Measurements from ENCODE around the gene DLG2. TPM values are rescaled to one million over a fixed set of nuclear protein-coding genes. Genes with fewer than 3 reads are reported as not detected.
"Not testable (repeated sequence)": the region's sequence is repeated elsewhere in the genome, so short reads cannot be mapped to it uniquely, and the experiment has no call there.

DLG2 gene
- total RNA-seq, 1 donor from 2014 or later = 7.2 TPM

DNA sequence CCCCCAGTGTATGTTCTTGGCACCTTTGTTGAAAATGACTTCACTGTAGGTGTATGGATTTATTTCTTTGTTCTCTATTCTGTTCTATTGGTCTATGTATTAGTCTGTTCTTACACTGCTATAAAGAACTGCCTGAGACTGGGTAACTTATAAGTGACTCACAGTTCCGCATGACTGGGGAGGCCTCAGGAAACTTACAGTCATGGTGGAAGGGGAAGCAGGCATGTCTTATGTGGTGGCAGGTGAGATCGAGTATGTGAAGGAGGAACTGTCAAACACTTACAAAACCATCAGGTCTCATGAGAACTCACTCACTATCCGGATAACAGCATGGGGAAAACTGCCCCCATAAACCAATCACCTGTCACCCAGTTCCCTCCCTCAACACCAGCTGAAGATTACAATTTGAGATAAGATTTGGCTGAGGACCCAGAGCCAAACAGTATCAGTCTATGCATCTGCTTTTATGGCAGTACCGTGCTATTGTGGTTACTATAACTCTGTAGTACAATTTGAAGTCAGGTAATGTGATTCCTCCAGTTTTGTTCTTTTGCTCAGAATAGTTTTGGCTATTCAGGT is 836.2 kb downstream of the DLG2 start:
- ATAC-seq = no peak
- Histone ChIP-seq H3K36me3 (no peaks in the 10 kb centered on the region), H3K4me3 (no peak overlapping the region), H3K4me1 (no peaks in the 10 kb centered on the region), H3K9me3 (no peaks in the 10 kb centered on the region), H3K27me3 (ENCODE audit: low read depth) (no peaks in the 10 kb centered on the region), H3K27ac (no peak overlapping the region)
- no peak for DNase-seq
- TF ChIP-seq CTCF (IDR thresholded peaks at IDR 0.05) = no peak
- intact Hi-C loops (cut with DNase I) = no loop called here

GRCh38 chr11:84788220-84788619 is 838.9 kb downstream of the DLG2 start:
- no peak overlapping the region for H3K4me3 ChIP-seq
- TF ChIP-seq CTCF (IDR thresholded peaks at IDR 0.05) = no peak
- H3K27ac ChIP-seq = no peak overlapping the region
- DNase-seq (no peak), ATAC-seq (no peak)
- H3K4me1 ChIP-seq = no peaks in the 10 kb centered on the region
- H3K36me3 ChIP-seq = no peaks in the 10 kb centered on the region
- intact Hi-C loops (cut with DNase I) = no loop called here
- no peaks in the 10 kb centered on the region for H3K27me3 ChIP-seq (ENCODE audit: low read depth)
- no peaks in the 10 kb centered on the region for H3K9me3 ChIP-seq

- H3K36me3 ChIP-seq; ATAC-seq; H3K27me3 ChIP-seq (ENCODE audit: low read depth); H3K4me1 ChIP-seq; intact Hi-C loops (cut with DNase I); H3K4me3 ChIP-seq; H3K27ac ChIP-seq; H3K9me3 ChIP-seq; DNase-seq: not testable (repeated sequence)
Observed at GRCh38 chr11:84784158-84784557, 843.0 kb downstream of the DLG2 start.

- no peaks in the 10 kb centered on the region for H3K27me3 ChIP-seq (ENCODE audit: low read depth)
- no peak for DNase-seq
- no peak overlapping the region for H3K27ac ChIP-seq
- H3K36me3 ChIP-seq = no peaks in the 10 kb centered on the region
- no peak overlapping the region for H3K4me3 ChIP-seq
- ATAC-seq = no peak
- intact Hi-C loops (cut with DNase I) = no loop called here
- no peaks in the 10 kb centered on the region for H3K9me3 ChIP-seq
- peak; percentile 22 for TF ChIP-seq CTCF (IDR thresholded peaks at IDR 0.05)
- H3K4me1 ChIP-seq = no peaks in the 10 kb centered on the region
Observed at GRCh38 chr11:84780689-84781293, 846.4 kb downstream of the DLG2 start.

DNA sequence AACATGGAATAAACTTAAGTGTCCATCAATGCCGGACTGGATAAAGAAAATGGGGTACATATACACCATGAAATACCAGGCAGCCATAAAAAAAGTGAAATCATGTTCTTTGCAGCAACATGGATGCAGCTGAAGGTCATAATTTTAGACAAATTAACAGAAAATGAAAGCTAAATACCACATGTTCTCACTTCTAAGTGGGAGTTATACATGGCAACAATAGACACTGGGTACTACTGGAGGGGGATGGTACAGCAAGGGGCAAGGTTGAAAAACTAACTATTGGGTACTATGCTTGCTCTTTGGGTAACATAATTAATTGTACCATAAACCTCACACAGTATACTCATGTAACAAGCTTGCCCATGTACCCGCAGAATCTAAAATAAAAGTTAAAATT is 851.6 kb downstream of the DLG2 start:
- Histone ChIP-seq H3K4me1 (no peaks in the 10 kb centered on the region), H3K9me3 (peaks cover 13% of the 10 kb centered on the region), H3K36me3 (no peaks in the 10 kb centered on the region), H3K4me3 (no peak overlapping the region), H3K27ac (no peak overlapping the region), H3K27me3 (ENCODE audit: low read depth) (no peaks in the 10 kb centered on the region)
- no peak for TF ChIP-seq CTCF (IDR thresholded peaks at IDR 0.05)
- ATAC-seq = no peak
- DNase-seq = no peak
- intact Hi-C loops (cut with DNase I) = no loop called here

- no peaks in the 10 kb centered on the region for H3K36me3 ChIP-seq
- intact Hi-C loops (cut with DNase I) = no loop called here
- H3K4me3 ChIP-seq = no peak overlapping the region
- no peaks in the 10 kb centered on the region for H3K4me1 ChIP-seq
- DNase-seq (no peak), ATAC-seq (no peak)
- H3K27ac ChIP-seq = no peak overlapping the region
- H3K27me3 ChIP-seq (ENCODE audit: low read depth) = no peaks in the 10 kb centered on the region
- peaks cover 4% of the 10 kb centered on the region for H3K9me3 ChIP-seq
- no peak for TF ChIP-seq CTCF (IDR thresholded peaks at IDR 0.05)
Observed at GRCh38 chr11:84763931-84764330, 863.2 kb downstream of the DLG2 start.
